NB4 (cell line): ENCODE measurements around the gene IL1RN.
A peak's percentile ranks its signal among the peaks of the same experiment; 100 is the strongest.

Source experiments
- DNase-seq: peaks from one replicate; pipeline ENCODE4 v3.0.0; 2010; ENCODE audit warnings: low read depth
- H3K4me3 ChIP-seq: one replicate; pipeline ENCODE4 v1.5.1; 2011; ENCODE audit warnings: mild to moderate bottlenecking, low read depth, low read length, moderate library complexity
- MYC ChIP-seq: IDR thresholded peaks from 2 replicates; pipeline ENCODE4 v1.6.1; 2011; ENCODE audit warnings: low read depth, low read length
- POLR2A ChIP-seq: IDR thresholded peaks from 2 replicates; pipeline ENCODE4 v1.6.1; 2011; ENCODE audit warnings: mild to moderate bottlenecking; ENCODE audit not compliant: insufficient read length; ENCODE audit errors: extremely low read depth
- TF ChIP-seq, protein P1 (sequence below): IDR thresholded peaks from one replicate; pipeline ENCODE4 v1.5.1; 2012; ENCODE audit warnings: low read depth, low read length
- TF ChIP-seq, protein P2 (sequence below): IDR thresholded peaks from 2 replicates; pipeline ENCODE4 v1.6.1; 2011; ENCODE audit warnings: low read depth, low read length

Gene IL1RN

DNA sequence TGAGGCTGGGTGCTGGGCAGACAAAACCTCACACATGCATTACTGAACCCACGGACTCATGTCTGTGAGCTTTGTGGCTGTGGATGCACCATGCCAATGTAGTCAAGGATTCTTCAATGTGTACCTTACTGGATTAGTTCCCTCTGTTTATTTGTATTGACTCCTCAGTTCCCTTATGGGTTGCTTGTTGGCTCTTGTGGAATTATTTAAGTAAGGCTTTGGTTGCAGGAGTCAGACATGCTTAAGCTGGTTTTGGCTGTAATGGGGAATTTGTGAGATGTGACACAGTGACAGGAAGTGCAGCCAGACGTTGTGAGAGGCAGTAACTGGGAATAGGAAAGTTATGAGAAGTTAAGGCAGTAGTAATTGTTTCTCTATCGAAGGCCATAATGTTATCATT is 13.6 kb upstream of the IL1RN start:
- TF ChIP-seq, protein P1, sequence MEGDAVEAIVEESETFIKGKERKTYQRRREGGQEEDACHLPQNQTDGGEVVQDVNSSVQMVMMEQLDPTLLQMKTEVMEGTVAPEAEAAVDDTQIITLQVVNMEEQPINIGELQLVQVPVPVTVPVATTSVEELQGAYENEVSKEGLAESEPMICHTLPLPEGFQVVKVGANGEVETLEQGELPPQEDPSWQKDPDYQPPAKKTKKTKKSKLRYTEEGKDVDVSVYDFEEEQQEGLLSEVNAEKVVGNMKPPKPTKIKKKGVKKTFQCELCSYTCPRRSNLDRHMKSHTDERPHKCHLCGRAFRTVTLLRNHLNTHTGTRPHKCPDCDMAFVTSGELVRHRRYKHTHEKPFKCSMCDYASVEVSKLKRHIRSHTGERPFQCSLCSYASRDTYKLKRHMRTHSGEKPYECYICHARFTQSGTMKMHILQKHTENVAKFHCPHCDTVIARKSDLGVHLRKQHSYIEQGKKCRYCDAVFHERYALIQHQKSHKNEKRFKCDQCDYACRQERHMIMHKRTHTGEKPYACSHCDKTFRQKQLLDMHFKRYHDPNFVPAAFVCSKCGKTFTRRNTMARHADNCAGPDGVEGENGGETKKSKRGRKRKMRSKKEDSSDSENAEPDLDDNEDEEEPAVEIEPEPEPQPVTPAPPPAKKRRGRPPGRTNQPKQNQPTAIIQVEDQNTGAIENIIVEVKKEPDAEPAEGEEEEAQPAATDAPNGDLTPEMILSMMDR: no peak
- TF ChIP-seq, protein P2, sequence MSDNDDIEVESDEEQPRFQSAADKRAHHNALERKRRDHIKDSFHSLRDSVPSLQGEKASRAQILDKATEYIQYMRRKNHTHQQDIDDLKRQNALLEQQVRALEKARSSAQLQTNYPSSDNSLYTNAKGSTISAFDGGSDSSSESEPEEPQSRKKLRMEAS: no peak
- TF ChIP-seq MYC (no peak), POLR2A (no peak)
- H3K4me3 ChIP-seq: no peak overlapping the region
- no peak for DNase-seq

DNA sequence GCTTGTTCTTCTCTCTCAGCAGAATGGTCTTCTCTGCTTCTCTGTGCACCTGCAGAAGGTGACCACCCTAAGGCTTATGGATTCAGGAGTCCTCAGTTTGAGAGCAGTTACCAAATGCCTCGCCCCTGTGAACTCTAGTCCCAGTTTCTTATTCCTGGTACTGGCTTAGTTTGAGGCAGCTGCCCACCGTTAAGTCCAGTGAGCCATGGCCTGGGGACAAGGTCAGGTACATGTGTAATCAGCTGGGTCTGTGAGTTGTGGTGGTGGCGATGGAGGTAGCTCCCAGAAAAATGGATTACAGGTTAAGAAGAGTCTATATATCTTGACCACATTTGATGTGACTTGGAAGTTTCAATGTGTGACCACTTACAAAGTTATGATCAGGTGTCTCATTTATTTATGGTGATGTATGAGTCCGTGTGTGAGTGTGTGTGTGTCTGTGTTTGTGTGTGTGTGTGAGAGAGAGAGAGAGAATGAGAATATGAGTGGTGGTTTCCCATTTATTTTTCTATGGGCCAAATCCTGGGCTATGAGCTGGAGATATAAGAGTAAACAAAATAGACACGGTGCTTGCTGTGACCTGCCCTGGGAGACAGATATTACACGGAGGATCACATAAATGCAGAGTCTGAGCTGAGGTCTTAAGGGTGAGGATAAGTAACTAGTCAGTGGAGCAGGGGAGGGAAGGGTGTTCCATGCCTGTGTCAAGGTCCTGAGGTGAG is 13.0 kb upstream of the IL1RN start:
- DNase-seq: no peak
- H3K4me3 ChIP-seq: no peak overlapping the region
- TF ChIP-seq, protein P2: no peak
- TF ChIP-seq, protein P1: no peak
- no peak for TF ChIP-seq MYC

DNA sequence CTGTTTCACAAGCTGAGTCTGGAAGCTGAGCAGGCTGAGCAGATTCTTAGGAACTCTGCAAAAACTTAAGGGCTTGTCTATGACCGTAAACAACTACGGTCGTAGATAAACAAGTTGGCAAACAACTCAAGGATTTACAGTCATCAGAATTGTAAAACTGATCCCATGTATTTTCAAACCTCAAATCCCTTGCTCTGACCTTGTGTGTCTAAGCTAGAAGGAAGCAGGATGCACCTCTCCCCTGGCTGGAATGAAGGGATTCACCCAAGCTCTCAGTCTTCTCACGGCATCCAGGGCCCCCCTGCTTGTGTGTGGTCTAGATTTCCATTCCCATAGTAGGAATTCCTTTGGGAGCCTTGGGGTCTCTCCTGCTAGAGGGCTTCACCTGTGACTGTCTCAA is 12.4 kb upstream of the IL1RN start:
- no peak for TF ChIP-seq POLR2A
- no peak for DNase-seq
- no peak overlapping the region for H3K4me3 ChIP-seq

DNA sequence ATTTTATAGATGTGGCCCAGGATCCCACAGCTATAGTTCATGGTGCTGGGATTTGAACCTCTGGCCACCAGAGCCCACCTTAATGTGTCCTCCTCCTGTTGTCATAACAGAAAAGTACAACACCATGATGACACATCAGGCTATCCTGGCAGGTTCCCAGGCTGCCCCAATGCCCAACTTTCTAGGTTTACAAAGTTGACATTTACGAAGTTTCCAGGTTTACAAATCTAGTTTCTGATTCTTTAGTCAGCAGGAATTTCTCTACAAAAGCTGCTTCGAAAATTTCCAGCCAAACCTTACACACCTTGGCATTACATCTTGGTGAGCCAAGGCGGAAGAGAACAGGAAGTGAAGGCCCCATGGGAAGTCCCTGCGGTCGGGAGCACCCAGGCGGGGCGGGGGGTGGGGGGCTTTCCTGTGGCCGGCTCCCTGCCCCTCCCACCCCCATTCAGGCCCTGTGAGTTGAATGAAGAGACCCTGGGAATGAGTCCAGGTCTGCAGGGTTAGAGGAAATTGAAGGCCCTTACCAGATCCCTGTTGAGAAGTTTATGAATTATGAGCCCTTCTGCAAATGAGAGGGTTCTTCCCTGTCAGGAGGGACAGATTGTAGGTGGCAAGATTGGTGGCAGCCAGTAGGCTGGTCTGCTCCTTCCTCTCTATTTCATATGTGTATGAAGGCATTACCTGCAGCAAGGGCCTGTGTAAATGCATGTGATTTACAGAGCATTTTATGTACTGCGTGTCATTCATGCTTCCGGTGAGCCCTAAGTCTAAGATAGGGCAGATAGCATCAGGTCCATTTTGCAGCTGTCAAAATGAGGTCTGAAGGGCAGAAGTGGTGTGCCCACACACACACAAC is 11.1 kb upstream of the IL1RN start:
- TF ChIP-seq, protein P1: no peak
- no peak for TF ChIP-seq MYC
- TF ChIP-seq, protein P2: no peak
- no peak for TF ChIP-seq POLR2A
- no peak overlapping the region for H3K4me3 ChIP-seq
- peak; percentile 79 for DNase-seq

DNA sequence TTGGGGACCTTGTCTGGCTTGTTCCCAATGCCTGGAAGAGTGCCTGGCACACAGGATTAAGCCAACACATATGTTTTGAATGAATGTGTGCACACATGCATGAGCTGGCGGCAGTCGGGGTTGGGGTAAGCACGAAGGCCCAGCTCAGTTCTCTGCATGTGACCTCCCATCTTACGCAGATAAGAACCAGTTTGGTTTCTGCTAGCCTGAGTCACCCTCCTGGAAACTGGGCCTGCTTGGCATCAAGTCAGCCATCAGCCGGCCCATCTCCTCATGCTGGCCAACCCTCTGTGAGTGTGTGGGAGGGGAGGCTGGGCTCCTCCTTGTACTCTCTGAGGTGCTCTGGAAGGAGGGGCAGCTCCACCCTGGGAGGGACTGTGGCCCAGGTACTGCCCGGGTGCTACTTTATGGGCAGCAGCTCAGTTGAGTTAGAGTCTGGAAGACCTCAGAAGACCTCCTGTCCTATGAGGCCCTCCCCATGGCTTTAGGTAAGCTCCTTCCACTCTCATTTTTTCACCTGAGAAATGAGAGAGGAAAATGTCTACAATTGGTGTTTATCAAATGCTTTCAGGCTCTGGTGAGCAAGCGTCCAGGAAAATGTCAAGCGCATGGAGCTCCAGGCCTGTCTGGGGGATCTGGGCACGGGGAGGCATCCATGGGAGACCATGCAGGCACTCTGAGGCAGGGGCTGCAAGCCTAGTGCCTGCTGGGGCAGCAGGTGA is 9.7 kb upstream of the IL1RN start:
- DNase-seq: peak; percentile 52
- H3K4me3 ChIP-seq: no peak overlapping the region
- TF ChIP-seq, protein P1: no peak
- TF ChIP-seq MYC (no peak), POLR2A (no peak)
- TF ChIP-seq, protein P2: no peak

DNA sequence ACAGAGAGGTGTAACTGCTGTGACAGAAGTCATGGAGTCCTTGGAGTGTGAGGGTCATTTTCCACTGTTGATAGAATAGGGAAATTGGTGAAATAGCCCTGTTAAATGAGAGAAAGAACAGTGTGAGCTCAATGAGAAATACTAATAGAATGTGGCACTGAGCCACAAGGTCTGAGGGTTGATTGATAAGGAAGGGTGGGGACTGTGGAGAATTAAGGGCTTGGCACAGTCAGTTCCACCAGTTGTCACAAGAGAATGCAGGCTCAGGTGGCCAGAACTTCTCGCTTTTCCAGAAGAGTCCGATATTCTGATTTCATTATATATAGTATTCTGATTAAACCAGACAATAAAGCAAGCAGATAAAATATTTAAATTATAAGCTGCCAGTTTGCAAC is 9.1 kb upstream of the IL1RN start:
- no peak overlapping the region for H3K4me3 ChIP-seq
- TF ChIP-seq, protein P2: no peak
- TF ChIP-seq, protein P1: no peak
- TF ChIP-seq POLR2A: no peak
- no peak for TF ChIP-seq MYC
- DNase-seq: no peak
